Measurements from ENCODE around the gene PROX1.

DNA sequence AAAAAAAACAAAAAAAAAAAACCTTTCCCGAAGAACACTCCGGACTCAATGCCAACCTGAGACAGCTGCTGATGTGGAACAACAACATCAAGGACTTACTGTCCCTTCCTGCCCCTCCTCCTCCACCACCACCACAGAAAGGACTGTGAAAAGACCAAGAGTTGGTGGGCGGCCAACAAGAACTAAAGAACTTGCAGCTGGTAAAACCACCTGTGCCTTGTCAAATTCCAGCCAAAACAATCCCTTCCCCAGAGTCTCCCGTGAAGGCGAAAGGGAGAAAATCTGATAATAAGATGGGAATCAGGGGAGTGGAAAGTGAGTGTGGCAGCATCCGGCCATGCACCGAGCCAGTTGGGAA is 88.9 kb downstream of the PROX1 start:
- TF ChIP-seq FOXM1 (IDR thresholded peaks at IDR 0.05; ENCODE audit: borderline replicate concordance, low read depth) (no peak), RAD21 (IDR thresholded peaks at IDR 0.05; ENCODE audit: low read depth) (no peak)
